Ammon's horn (tissue), 1 donor: ENCODE data around the gene DUSP16.
"Not testable (repeated sequence)": the region's sequence is repeated elsewhere in the genome, so short reads cannot be mapped to it uniquely, and the experiment has no call there.

Source experiments
- DNase-seq: peaks from one replicate; pipeline ENCODE4 v3.0.0-alpha.2; 2016; ENCODE audit warnings: low spot score

Gene DUSP16

DNA sequence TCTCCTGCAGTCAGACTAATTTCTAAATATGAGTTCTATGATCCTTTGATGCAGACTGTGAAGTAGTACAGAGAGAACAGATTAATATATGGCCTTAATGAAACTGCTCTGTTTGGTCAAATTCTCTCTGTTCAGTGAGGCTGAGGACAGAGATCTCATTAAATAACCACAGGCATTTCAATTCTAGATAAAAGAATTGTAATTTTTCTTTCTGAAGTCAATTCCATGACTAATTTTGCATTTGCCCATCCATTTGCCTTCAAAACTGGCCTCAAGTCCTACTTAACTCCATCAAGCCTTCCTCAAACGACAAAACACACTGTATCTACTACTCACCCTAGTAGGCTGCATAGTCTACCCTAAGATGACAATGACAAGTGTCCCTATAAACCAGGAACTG lies 67.1 kb downstream of the DUSP16 start:
- DNase-seq, result no peak

DNA sequence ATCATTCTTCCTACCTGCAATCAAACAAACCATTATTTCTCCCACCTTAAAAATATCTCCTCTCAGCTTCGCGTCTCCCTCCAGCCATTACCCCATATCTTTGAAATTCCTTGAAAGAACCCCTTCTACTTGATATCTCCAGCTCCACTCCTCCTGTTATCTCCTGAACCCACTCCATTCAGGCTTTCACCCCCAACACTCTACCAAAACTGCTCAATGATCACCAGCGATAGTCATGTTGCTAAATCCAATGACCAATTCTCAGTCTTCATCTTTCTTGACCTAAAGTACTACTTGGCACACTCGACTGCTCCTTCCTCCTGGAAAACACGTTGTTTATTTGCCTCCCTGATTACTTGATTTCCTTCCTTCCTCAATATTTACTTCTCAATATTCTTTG lies 70.1 kb downstream of the DUSP16 start:
- DNase-seq, result no peak

DNA sequence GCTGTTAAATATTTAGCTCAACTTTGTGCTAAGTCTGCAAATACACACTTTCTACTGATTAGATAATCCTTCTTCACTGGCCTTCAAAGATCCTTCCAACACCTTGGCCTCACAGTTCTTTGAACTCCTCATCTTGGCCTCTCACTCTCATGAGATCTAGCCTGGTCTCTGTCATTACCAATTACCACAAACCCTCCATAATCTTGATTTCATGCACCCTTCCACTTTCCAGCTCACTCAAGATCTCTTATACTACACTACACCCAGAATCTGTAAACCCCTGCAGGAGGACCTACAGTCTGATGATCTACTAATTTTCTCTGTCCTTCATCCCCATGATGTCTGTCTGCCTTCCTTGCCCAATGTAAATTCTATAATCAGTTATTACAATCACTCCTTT lies 71.1 kb downstream of the DUSP16 start:
- no peak for DNase-seq

DNA sequence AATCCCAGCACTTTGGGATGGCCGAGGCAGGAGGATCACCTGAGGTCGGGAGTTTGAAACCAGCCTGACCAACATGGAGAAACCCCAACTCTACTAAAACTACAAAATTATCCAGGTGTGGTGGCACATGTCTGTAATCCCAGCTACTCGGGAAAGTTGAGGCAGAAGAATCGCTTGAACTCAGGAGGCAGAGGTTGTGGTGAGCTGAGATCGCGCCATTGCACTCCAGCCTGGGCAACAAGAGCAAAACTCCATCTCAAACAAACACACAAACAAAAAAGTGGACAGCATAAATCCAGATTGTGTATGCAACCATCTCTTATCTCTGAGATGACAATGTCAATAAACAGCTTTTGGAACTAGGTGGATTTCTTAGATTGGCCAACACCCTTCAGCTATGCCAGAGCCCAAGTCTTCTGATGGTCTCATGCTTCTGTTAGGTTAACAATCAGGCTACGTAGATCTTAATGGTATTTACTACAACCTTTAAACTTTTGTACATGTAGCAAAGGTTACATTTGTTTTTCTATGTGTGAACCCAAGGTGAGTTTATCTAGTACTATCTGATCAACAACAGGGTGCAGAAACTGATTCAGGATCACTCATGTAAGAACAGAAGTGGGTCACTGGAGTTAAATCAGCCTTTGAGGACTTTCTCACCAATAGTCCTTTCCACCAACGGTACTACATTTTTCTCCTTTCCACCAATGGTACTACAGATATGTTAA lies 73.7 kb downstream of the DUSP16 start:
- DNase-seq, result no peak

GRCh38 chr12:12488296-12488695 lies 74.4 kb downstream of the DUSP16 start:
- DNase-seq, result peak; percentile 49

GRCh38 chr12:12487490-12487889 lies 75.2 kb downstream of the DUSP16 start:
- no peak for DNase-seq

- DNase-seq, result no peak
Observed at GRCh38 chr12:12486661-12487240, 75.9 kb downstream of the DUSP16 start.

DNA sequence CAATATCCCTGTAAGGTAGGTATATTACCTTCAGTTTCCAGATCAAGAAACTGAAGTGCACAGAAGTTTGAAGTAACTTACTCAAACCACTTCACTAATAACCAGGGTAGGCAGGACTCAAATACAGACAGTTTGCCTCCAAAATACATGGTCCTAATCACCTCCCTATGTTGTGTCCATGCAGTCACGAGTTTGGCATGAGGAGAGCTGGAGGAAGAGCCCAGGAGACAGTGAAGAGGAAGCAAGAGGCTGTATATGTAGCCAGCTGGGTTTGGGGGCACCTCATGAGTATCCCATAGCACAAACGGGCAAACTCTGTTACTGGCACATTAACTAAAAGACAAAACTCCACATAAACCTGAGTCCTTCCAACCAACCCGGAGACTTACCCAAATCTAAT lies 79.2 kb downstream of the DUSP16 start:
- peak; percentile 27 for DNase-seq

DNA sequence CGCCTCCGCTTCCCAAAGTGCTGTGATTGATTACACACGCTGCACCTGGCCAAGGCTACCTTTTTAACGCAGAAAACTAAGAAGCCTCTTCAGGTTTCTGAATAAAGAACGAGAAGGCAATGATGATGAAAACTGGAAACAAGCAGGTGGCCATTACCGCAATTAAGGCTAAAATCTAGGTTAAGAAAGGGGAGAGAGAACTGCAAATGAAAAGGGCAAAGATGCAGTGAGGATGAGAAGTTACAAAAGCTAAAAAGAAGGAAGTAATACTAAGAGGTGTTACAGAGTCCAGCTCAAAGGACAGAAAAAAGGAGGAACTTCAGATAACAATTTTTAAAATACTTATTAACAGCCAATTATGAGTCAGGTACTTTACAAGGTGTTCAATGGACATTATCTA lies 79.7 kb downstream of the DUSP16 start:
- DNase-seq, result no peak

DNA sequence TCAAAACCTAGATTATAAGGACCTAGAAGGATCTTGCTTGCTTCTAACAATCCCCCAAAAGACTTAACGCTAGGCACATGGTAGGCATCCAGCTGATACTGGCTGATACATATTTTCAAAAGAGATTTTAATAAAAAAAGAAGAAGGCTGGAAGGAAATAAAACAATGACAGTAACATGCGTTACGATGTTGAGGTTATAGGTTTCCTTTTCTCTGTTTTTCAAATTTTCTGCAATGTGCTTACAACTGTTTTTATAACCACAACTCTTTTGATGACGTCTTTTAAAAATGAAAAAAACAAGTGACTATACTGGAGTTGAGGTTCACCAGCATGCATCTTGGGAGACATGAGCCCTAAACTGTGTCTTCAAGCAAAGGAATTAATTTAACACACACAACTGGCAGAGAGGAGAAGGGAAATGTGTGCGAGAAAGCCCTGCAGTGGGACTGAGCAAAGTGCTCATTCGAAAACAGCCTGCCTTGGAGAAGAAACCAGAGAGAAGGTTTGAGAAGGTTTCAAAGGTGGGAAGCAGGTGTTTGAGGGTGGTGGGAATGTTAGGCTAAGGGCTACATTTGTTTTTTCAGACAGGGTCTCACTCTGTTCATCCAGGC lies 80.4 kb downstream of the DUSP16 start:
- no peak for DNase-seq

DNA sequence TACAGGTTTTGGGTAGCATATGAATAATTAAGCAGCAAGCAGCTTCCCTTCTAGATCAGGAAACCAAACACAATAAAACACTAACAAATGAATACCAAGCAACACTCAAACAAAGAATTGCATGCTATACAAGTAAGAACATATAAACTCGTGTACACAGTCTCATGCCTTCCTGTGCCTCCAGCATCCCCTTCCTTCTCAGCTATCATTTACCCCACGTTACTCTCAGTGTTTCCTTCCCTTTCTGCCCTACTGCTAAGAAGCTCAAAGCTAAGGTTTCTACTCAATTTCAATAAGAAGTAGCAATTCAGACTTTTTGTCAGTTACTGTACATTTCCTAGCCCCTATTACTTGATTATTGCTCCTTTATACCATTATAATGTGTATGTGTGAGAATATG lies 81.0 kb downstream of the DUSP16 start:
- no peak for DNase-seq

DNA sequence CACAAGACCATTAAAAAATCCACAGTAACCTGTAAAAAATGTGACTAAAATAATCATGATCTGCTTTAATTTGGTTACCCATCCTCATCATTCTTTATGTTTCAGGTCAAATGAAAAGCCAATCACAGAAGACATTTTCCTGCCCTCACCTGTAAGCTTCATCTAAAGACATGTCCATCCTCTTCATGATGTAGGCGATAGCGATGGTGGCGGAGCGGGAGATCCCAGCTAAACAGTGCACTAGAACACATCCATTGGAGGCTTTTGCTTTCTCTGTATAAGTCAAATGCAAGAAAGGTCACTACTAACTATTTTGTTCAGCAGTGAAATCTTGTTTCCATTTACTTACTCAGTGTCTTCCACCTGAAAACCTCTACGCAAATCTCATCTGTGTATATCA lies 82.6 kb downstream of the DUSP16 start:
- no peak for DNase-seq

- DNase-seq, result no peak
Observed at GRCh38 chr12:12477532-12477890, 85.2 kb downstream of the DUSP16 start.

DNA sequence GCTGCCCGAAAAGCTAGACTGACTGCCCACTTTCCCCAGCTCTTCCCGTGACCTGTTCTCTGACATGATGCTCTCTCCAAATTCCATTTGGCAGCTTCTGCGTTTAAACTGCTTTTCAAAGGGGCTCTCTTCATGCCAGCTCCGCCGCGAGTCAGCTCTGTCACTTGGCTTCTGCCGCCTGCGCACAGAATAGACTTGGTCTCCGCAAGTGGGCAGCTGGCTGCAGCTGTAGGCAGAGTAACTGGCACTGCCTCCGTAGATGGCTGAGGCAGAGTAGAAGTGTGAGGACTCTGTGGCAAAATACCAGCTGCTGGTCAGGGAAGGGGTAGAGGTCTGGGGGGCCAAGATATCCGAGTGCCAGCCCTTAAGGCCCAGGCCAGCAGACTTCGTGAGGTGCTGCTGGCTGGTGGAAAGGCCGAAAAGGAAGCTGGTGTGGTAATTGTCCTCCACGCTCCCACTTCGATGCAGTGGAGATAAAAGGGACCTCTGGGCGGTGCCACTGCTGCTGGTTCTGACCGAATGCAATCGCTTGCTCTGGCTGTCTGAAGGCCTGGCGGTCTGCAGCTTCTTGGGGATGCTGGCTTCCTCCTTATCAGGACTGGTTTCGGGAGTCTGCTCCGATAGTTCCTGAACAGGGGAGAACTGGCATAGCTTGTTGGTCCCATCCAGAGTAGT lies 85.7 kb downstream of the DUSP16 start:
- peak; percentile 91 for DNase-seq

GRCh38 chr12:12474931-12475795 lies 87.5 kb downstream of the DUSP16 start:
- DNase-seq, result no peak

GRCh38 chr12:12474471-12474928 lies 88.2 kb downstream of the DUSP16 start:
- no peak for DNase-seq

DNA sequence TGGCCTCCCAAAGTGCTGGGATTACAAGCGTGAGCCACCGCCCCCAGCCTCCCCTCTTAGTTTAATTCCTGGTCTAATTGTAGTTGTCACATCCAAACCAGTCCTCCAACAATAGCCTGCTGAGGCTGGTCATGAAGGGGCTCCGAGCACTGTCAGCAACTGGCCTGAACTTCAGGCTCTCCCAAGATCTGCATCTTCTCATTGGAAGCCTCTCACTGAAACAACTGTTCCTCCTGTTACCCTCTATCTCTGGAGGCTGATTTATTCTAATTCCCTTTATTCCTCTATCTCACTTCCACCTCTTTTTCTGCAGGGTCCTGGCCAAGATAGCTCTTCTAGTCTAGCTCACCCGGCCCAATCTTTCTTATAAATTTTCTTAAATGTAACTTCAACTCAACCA lies 89.4 kb downstream of the DUSP16 start:
- DNase-seq, result no peak

GRCh38 chr12:12471982-12472961 lies 90.4 kb downstream of the DUSP16 start:
- DNase-seq, result not testable (repeated sequence)

DNA sequence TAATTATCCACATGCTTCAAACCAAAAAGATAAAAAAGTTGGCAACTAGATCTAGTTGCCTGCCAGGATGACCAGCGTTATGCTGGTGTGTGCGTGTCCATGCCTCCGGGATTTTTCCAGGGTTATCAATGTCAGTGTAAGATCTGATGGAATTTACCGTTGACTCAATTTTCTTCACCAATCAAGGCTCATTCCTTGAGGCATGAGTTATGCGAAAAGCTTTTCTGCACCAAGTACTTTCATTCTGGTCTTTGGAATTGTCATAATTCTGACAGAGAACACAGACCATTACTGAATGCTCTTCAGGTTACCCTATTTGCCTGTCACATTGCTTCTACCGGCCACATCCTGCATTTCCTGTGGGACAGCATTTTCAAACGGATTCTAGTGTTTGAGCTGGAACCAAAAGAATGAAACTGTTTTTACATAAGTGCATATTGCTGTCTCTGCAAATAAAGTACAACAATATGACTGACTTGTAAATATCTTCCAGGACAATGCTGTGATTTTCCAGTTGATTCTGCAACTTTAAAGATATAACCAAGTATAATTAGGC lies 91.8 kb downstream of the DUSP16 start:
- no peak for DNase-seq

DNA sequence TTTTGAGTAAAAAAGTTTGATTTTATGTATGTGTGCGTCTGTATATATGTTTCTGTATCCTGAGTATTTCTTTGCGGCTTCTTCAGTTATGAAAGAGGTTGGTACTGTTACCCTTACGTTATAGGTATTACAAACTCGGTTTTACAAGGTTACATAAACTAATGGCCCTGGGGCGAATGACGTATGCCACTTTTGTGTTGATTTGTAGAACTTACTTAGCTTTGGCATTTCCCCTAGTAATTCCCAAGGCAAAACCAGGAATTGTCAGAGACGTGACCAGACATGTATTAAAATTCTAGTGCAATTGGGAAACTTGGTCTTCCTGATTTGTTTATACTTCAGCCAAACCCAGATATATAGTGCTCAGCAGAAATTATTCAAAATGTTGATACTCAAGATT lies 93.3 kb downstream of the DUSP16 start:
- no peak for DNase-seq
